IMR-90 (cell line): ENCODE data around the gene AKNA. TPM values are rescaled to one million over a fixed set of nuclear protein-coding genes. Genes with fewer than 3 reads are reported as not detected.
A peak's percentile ranks its signal among the peaks of the same experiment; 100 is the strongest.

Experiments
- ATAC-seq: fragments of 200-7000 bp; cut with Tn5 transposase; 2 replicates; pipeline ENCODE4 v1.9.1; 2020; ENCODE audit warnings: low read depth, mild to moderate bottlenecking, moderate library complexity
- BruUV-seq: library from RNA; stranded (reverse); fragments of 400-500 nt; replicated peaks from 2 replicates; lab custom pipeline; 2021; lab: Mats Ljungman, UMichigan
- CTCF ChIA-PET: fragments of 300-600 bp; formaldehyde crosslinking; extraction: SDS; loops from one replicate; lab custom pipeline; 2021; ENCODE audit warnings: antibody characterized with exemption; lab: Yijun Ruan, JAX
- POLR2A ChIA-PET: fragments of 300-600 bp; sonication (Branson Sonifier 250); formaldehyde crosslinking; loops from one replicate; lab custom pipeline; 2022; ENCODE audit warnings: antibody characterized with exemption; ENCODE audit not compliant: unreplicated experiment; lab: Charles Lee
- DNase-seq: peaks from one replicate; pipeline ENCODE4 v3.0.0; 2013
- H2AFZ ChIP-seq: replicated peaks from 2 replicates; pipeline ENCODE3; 2013; ENCODE audit warnings: low read length, mild to moderate bottlenecking; ENCODE audit not compliant: poor library complexity
- H2AK5ac ChIP-seq: 2 replicates; pipeline ENCODE4 v1.6.1; 2013; ENCODE audit warnings: low read depth, low read length, inconsistent platforms
- H2AK9ac ChIP-seq: replicated peaks from 2 replicates; pipeline ENCODE3; 2013; ENCODE audit warnings: mild to moderate bottlenecking, low read depth, low read length, moderate library complexity; ENCODE audit not compliant: poor library complexity
- H2BK120ac ChIP-seq: 2 replicates; pipeline ENCODE4 v1.6.1; 2013; ENCODE audit warnings: low read depth, low read length, inconsistent platforms
- H2BK15ac ChIP-seq: 3 replicates; pipeline ENCODE4 v1.6.1; 2013; ENCODE audit warnings: low read depth, low read length, inconsistent platforms
- H2BK20ac ChIP-seq: 2 replicates; pipeline ENCODE4 v1.6.1; 2013; ENCODE audit warnings: low read depth, mild to moderate bottlenecking, inconsistent platforms, low read length, moderate library complexity
- H2BK5ac ChIP-seq: 2 replicates; pipeline ENCODE4 v1.6.1; 2013; ENCODE audit warnings: mild to moderate bottlenecking, low read depth, low read length, inconsistent platforms; ENCODE audit not compliant: poor library complexity, severe bottlenecking
- H3K14ac ChIP-seq: replicated peaks from 2 replicates; pipeline ENCODE4 v1.6.1; 2013; ENCODE audit warnings: low read depth, low read length, inconsistent platforms
- H3K18ac ChIP-seq: 2 replicates; pipeline ENCODE4 v1.6.1; 2013; ENCODE audit warnings: low read depth, low read length, control low read depth
- H3K23ac ChIP-seq: 2 replicates; pipeline ENCODE4 v1.6.1; 2013; ENCODE audit warnings: low read depth, low read length, inconsistent platforms
- H3K27ac ChIP-seq: 2 replicates; pipeline ENCODE4 v1.5.1; 2013; ENCODE audit warnings: mild to moderate bottlenecking, control low read depth, low read length; ENCODE audit not compliant: insufficient read depth
- H3K27me3 ChIP-seq: 2 replicates; pipeline ENCODE4 v1.6.1; 2013; ENCODE audit warnings: low read length; ENCODE audit not compliant: control insufficient read depth, insufficient read depth
- H3K36me3 ChIP-seq: 2 replicates; pipeline ENCODE4 v1.6.1; 2013; ENCODE audit warnings: low read length, mixed read lengths; ENCODE audit not compliant: control insufficient read depth, insufficient read depth
- H3K4ac ChIP-seq: 2 replicates; pipeline ENCODE4 v1.6.1; 2013; ENCODE audit warnings: low read depth, low read length, inconsistent platforms
- H3K4me1 ChIP-seq: 2 replicates; pipeline ENCODE4 v1.6.1; 2013; ENCODE audit warnings: low read length, mixed read lengths; ENCODE audit not compliant: control insufficient read depth, insufficient read depth
- H3K4me2 ChIP-seq: 2 replicates; pipeline ENCODE4 v1.6.1; 2013; ENCODE audit warnings: low read depth, mild to moderate bottlenecking, control low read depth, low read length, moderate library complexity
- H3K4me3 ChIP-seq: 2 replicates; pipeline ENCODE4 v1.5.1; 2013; ENCODE audit warnings: low read depth, mild to moderate bottlenecking, control low read depth, low read length, moderate library complexity; ENCODE audit not compliant: insufficient read depth
- H3K56ac ChIP-seq: 2 replicates; pipeline ENCODE4 v1.6.1; 2013; ENCODE audit warnings: low read length, inconsistent platforms; ENCODE audit not compliant: insufficient read depth; ENCODE audit errors: extremely low read depth
- H3K79me1 ChIP-seq, 2 experiments: 2 replicates each; pipeline ENCODE4 v1.6.1; 2013; ENCODE audit warnings: low read length in 2 of 2, inconsistent platforms in 1 of 2, low read depth in 1 of 2
- H3K9ac ChIP-seq: 2 replicates; pipeline ENCODE4 v1.6.1; 2013; ENCODE audit warnings: low read depth, low read length, control low read depth
- H3K9me1 ChIP-seq: 2 replicates; pipeline ENCODE4 v1.6.1; 2013; ENCODE audit warnings: low read length, inconsistent platforms; ENCODE audit not compliant: insufficient read depth
- H3K9me3 ChIP-seq: 2 replicates; pipeline ENCODE4 v1.6.1; 2013; ENCODE audit warnings: low read length; ENCODE audit not compliant: control insufficient read depth, insufficient read depth
- H4K20me1 ChIP-seq: 2 replicates; pipeline ENCODE4 v1.6.1; 2013; ENCODE audit warnings: low read length, inconsistent platforms; ENCODE audit not compliant: insufficient read depth
- H4K5ac ChIP-seq: 2 replicates; pipeline ENCODE4 v1.6.1; 2013; ENCODE audit warnings: mild to moderate bottlenecking, low read depth, low read length, control low read depth
- H4K8ac ChIP-seq, 2 experiments: 2 replicates each; pipeline ENCODE4 v1.6.1; 2013; ENCODE audit warnings: low read depth in 2 of 2, low read length in 2 of 2, control low read depth in 1 of 2, inconsistent platforms in 1 of 2
- H4K91ac ChIP-seq: 2 replicates; pipeline ENCODE4 v1.6.1; 2013; ENCODE audit warnings: low read depth, low read length, inconsistent platforms; ENCODE audit not compliant: insufficient read depth
- BHLHE40 ChIP-seq: fragments of 150-350 bp; IDR thresholded peaks from 2 replicates; pipeline ENCODE4 v1.6.1; 2016; ENCODE audit warnings: mild to moderate bottlenecking, low read depth, low read length
- CEBPB ChIP-seq: IDR thresholded peaks from 2 replicates; pipeline ENCODE4 v1.6.1; 2012; ENCODE audit warnings: low read depth, low read length, improper control_type of control experiment
- MAZ ChIP-seq: IDR thresholded peaks from 2 replicates; pipeline ENCODE4 v1.6.1; 2012; ENCODE audit warnings: low read depth, mild to moderate bottlenecking, low read length, improper control_type of control experiment, moderate library complexity, borderline replicate concordance
- WGBS, 2 experiments: methylation state at CpG; one replicate each; pipeline versions ENCODE4 v1.1.5 to v1.1.7; 2013; ENCODE audit warnings: missing lambda C conversion rate in 2 of 2; ENCODE audit not compliant: insufficient read length in 1 of 2; ENCODE audit errors: extremely low coverage in 2 of 2; 5-methylcytosine and 5-hydroxymethylcytosine counted together
- dilution Hi-C: fragments of 300-500 bp; cut with HindIII; formaldehyde crosslinking; loops from one replicate; pipeline ENCODE4 v1.14.3; 2018; ENCODE audit warnings: low sequenced_read_pairs; ENCODE audit not compliant: unreplicated experiment
- in situ Hi-C: fragments of 300-500 bp; cut with MboI; formaldehyde crosslinking; loops from 3 replicates; pipeline ENCODE4 v1.14.3; 2019; ENCODE audit warnings: low sequenced_read_pairs, inconsistent platforms, mixed read lengths
- intact Hi-C: fragments of 100-400 bp; cut with micrococcal nuclease; formaldehyde crosslinking; loops from 2 replicates; pipeline ENCODE4 v1.10.0; 2022
- polyA plus RNA-seq, 3 experiments: library from polyadenylated mRNA; depleted of rRNA; stranded (reverse); fragments of >200 nt; gene quantifications; 2 replicates each; pipeline ENCODE4 v1.2.3, GENCODE V29; 2012; ENCODE audit warnings: low replicate concordance in 1 of 3
- total RNA-seq: library from RNA; depleted of rRNA; stranded (reverse); fragments of >200 nt; gene quantifications from 2 replicates; pipeline ENCODE4 v1.2.3, GENCODE V29; 2012

The AKNA gene
- total and polyA plus RNA-seq, 2 of the 4 experiments (the other 2 are of a cell fraction): 2.7 to 7.3 TPM

- Histone ChIP-seq H3K36me3 (no peaks in the 10 kb centered on the region), H3K4ac (peak overlapping the region; percentile 0), H2AK5ac (peak overlapping the region; percentile 65), H3K79me1 (no peaks in the 10 kb centered on the region), H4K91ac (no peak overlapping the region), H3K4me3 (no peak overlapping the region), H2AFZ (peak overlapping the region; percentile 68), H3K9me3 (no peaks in the 10 kb centered on the region), H4K20me1 (0 out of 2 replicates have a peak, but pooled peaks cover 4% of the 10 kb centered on the region), H2BK15ac (no peak overlapping the region), H3K14ac (peak overlapping the region; percentile 61; the same call in 1 of the 2 replicates), H2BK120ac (no peak overlapping the region), H3K4me2 (0 out of 2 replicates have a peak overlapping the region, but pooled peaks have one; percentile 2), H4K8ac (no peak overlapping the region), H3K56ac (no peak overlapping the region), H2AK9ac (peak overlapping the region; percentile 44), H2BK5ac (no peak overlapping the region), H2BK20ac (no peak overlapping the region; the same call in 1 of the 2 replicates), H3K9me1 (peaks cover 8% of the 10 kb centered on the region; the same call in 1 of the 2 replicates), H3K4me1 (peaks cover 15% of the 10 kb centered on the region; the same call in 1 of the 2 replicates), H3K9ac (no peak overlapping the region), H3K23ac (no peak overlapping the region), H3K18ac (no peak overlapping the region), H4K5ac (no peak overlapping the region), H3K27ac (no peak overlapping the region), H3K27me3 (peaks cover 12% of the 10 kb centered on the region)
- POLR2A ChIA-PET: no interaction called here
- DNase-seq (peak; percentile 88), ATAC-seq (peak; percentile 64)
- WGBS, 2 experiments: no CpG with 5 or more reads among the region's 5 CpGs
- intact Hi-C loops: no loop called here
- TF ChIP-seq MAZ (0 out of 2 replicates have a peak, but pooled peaks have one; percentile 10), CEBPB (peak; percentile 9; the same call in 1 of the 2 replicates), BHLHE40 (no peak)
- CTCF ChIA-PET: interaction anchor here (2.9 kb wide), 1 partner anchor 8 kb away, joined by 12 read pairs; no protein-coding TSS in a partner anchor
- in situ Hi-C loops: loop anchor here (10.0 kb wide), 1 partner anchor 601 kb away; no protein-coding TSS in a partner anchor
- BruUV-seq: no TSS peak
- dilution Hi-C loops: no loop called here
Observed at GRCh38 chr9:114413861-114414301, 26.1 kb upstream of the AKNA start.
